HepG2 (cell line): ENCODE measurements around the gene SPTBN4. TPM values are rescaled to one million over a fixed set of nuclear protein-coding genes. Genes with fewer than 3 reads are reported as not detected.
"Not testable (repeated sequence)": the region's sequence is repeated elsewhere in the genome, so short reads cannot be mapped to it uniquely, and the experiment has no call there.

Experiments used
- ATAC-seq: fragments of 200-7000 bp; cut with Tn5 transposase; 3 replicates; pipeline ENCODE4 v1.9.1; 2020; ENCODE audit warnings: mild to moderate bottlenecking, moderate library complexity
- BruUV-seq: library from RNA; stranded (reverse); fragments of 400-500 nt; replicated peaks from 2 replicates; lab custom pipeline; 2021; lab: Mats Ljungman, UMichigan
- CTCF ChIA-PET: fragments of 300-600 bp; formaldehyde crosslinking; extraction: SDS; loops from one replicate; lab custom pipeline; 2021; ENCODE audit warnings: low total read pairs, inconsistent platforms, low intra/inter-chr PET ratio; lab: Yijun Ruan, JAX
- POLR2A ChIA-PET: fragments of 350-600 bp; sonication (Branson Sonifier 250); formaldehyde crosslinking; loops from one replicate; lab custom pipeline; 2020; ENCODE audit warnings: antibody characterized with exemption, inconsistent platforms; lab: Yijun Ruan, JAX
- DNase-seq: peaks from one replicate; pipeline ENCODE4 v3.0.0-alpha.2; 2015; ENCODE audit warnings: low spot score
- FAIRE-seq: peaks from 3 replicates; lab custom pipeline; 2011; peaks lifted over from hg19 to GRCh38; lab: Jason Lieb, UNC
- H2AFZ ChIP-seq: one replicate; pipeline ENCODE4 v1.6.1; 2011; ENCODE audit warnings: low read length, inconsistent platforms
- H3K27ac ChIP-seq: fragments of 300-600 bp; 3 replicates; pipeline ENCODE4 v1.8.0; 2011; ENCODE audit warnings: mixed run types, mild to moderate bottlenecking, mixed read lengths, low read length, inconsistent platforms; ENCODE audit not compliant: insufficient read depth; ENCODE audit errors: extremely low read length
- H3K27me3 ChIP-seq, 2 experiments: fragments of 200-600 bp in 1 of 2; 2 replicates in 1 of 2; 3 replicates in 1 of 2; pipeline versions ENCODE4 v1.6.0 to v1.8.0; 2011; ENCODE audit warnings: low read length in 2 of 2, mild to moderate bottlenecking in 2 of 2, moderate library complexity in 2 of 2, inconsistent platforms in 1 of 2; ENCODE audit not compliant: insufficient read depth in 2 of 2, control insufficient read depth in 1 of 2
- H3K36me3 ChIP-seq, 2 experiments: fragments of 200-600 bp in 1 of 2; replicated peaks in 1 of 2; 2 replicates in 1 of 2; 3 replicates in 1 of 2; pipeline versions ENCODE4 v1.5.1 to v1.8.0; 2011; ENCODE audit warnings: low read length in 2 of 2, inconsistent platforms in 1 of 2; ENCODE audit not compliant: insufficient read depth in 2 of 2, control insufficient read depth in 1 of 2
- H3K4me1 ChIP-seq: 2 replicates; pipeline ENCODE4 v1.5.1; 2012; ENCODE audit warnings: low read length, inconsistent platforms; ENCODE audit not compliant: insufficient read depth
- H3K4me2 ChIP-seq: 2 replicates; pipeline ENCODE4 v1.6.0; 2011; ENCODE audit warnings: low read depth, low read length, inconsistent platforms
- H3K4me3 ChIP-seq, 3 experiments: fragments of 200-600 bp in 1 of 3; sonication (generic), shearing (Covaris generic) in 1 of 3; replicated peaks in 1 of 3; 2 replicates each; pipeline ENCODE4 v1.5.1; 2011 to 2016; ENCODE audit warnings: low read length in 3 of 3, inconsistent platforms in 2 of 3, low read depth in 2 of 3, mild to moderate bottlenecking in 2 of 3, control low read depth in 1 of 3, mixed read lengths in 1 of 3; ENCODE audit not compliant: insufficient read depth in 1 of 3
- H3K79me2 ChIP-seq: one replicate; pipeline ENCODE4 v1.6.1; 2011; ENCODE audit warnings: low read length, inconsistent platforms; ENCODE audit not compliant: insufficient read depth
- H3K9ac ChIP-seq: 2 replicates; pipeline ENCODE4 v1.6.0; 2011; ENCODE audit warnings: mild to moderate bottlenecking, low read depth, low read length, inconsistent platforms; ENCODE audit not compliant: insufficient read depth
- H3K9me3 ChIP-seq: 2 replicates; pipeline ENCODE4 v1.5.1; 2012; ENCODE audit warnings: mild to moderate bottlenecking, low read length
- H4K20me1 ChIP-seq: 2 replicates; pipeline ENCODE4 v1.6.0; 2011; ENCODE audit warnings: inconsistent platforms, mild to moderate bottlenecking, low read length, moderate library complexity; ENCODE audit not compliant: insufficient read depth
- CBFB ChIP-seq: sonication (generic); formaldehyde crosslinking; IDR thresholded peaks from 2 replicates; pipeline ENCODE4 v1.4.0; 2020; ENCODE audit warnings: missing genetic modification reagents
- CSRNP2 ChIP-seq: sonication (generic); formaldehyde crosslinking; conservative IDR thresholded peaks from 2 replicates; pipeline ENCODE4 v1.8.0; 2022; ENCODE audit warnings: low read depth, missing genetic modification reagents
- HHEX ChIP-seq: IDR thresholded peaks from 2 replicates; pipeline ENCODE4 v1.6.1; 2016; ENCODE audit warnings: control low read depth
- MED1 ChIP-seq: sonication (generic); formaldehyde crosslinking; IDR thresholded peaks from 2 replicates; pipeline ENCODE4 v1.4.0; 2020; ENCODE audit warnings: missing genetic modification reagents
- RFXAP ChIP-seq: sonication (generic); formaldehyde crosslinking; IDR thresholded peaks from 2 replicates; pipeline ENCODE4 v1.4.0; 2020; ENCODE audit warnings: missing genetic modification reagents, borderline replicate concordance
- TMF1 ChIP-seq: sonication (generic); formaldehyde crosslinking; IDR thresholded peaks from 2 replicates; pipeline ENCODE4 v1.8.1; 2022; ENCODE audit warnings: low read depth, missing genetic modification reagents
- ZBTB46 ChIP-seq: sonication (generic); formaldehyde crosslinking; IDR thresholded peaks from 2 replicates; pipeline ENCODE4 v1.4.0; 2020; ENCODE audit warnings: mild to moderate bottlenecking, missing genetic modification reagents, borderline replicate concordance
- ZNF44 ChIP-seq: sonication (generic); formaldehyde crosslinking; IDR thresholded peaks from 2 replicates; pipeline ENCODE4 v1.5.1; 2020; ENCODE audit warnings: mild to moderate bottlenecking, missing genetic modification reagents
- WGBS: methylation state at CpG from one replicate; pipeline ENCODE4 v1.1.6; 2017; ENCODE audit warnings: low lambda C conversion rate; 5-methylcytosine and 5-hydroxymethylcytosine counted together
- in situ Hi-C: cut with HindIII; loops from 2 replicates; pipeline ENCODE4 v1.10.0; 2017; ENCODE audit warnings: low pct_unique_long_range_greater_than_20kb; ENCODE audit not compliant: extremely low pct_ligation_motif_present
- intact Hi-C: fragments of 100-400 bp; cut with micrococcal nuclease; formaldehyde crosslinking; loops from one replicate; pipeline ENCODE4 v1.10.0; 2022; ENCODE audit not compliant: unreplicated experiment
- polyA plus RNA-seq, 8 experiments: library from polyadenylated mRNA; depleted of rRNA in 3 of 8; stranded (reverse) in 7 of 8; unstranded in 1 of 8; fragments of >200 nt; fragmentation: Illumina TruSeq in 4 of 8; extraction: Trizol in 4 of 8; gene quantifications; 2 replicates each; pipeline versions ENCODE4 v1.2.1 to v1.2.3, GENCODE V29; 2011 to 2016; ENCODE audit warnings: low read depth in 4 of 8, missing spikeins in 1 of 8, mixed read lengths in 1 of 8; ENCODE audit not compliant: insufficient read depth in 1 of 8
- total RNA-seq, 5 experiments: library from RNA; depleted of rRNA; stranded (reverse); fragments of >200 nt; fragmentation: Illumina TruSeq; extraction: Trizol; gene quantifications; 2 replicates each; pipeline ENCODE4 v1.2.3, GENCODE V29; 2016; ENCODE audit warnings: low read depth in 1 of 5

SPTBN4 gene
- total and polyA plus RNA-seq, 2 of the 13 experiments (the other 11 are each of a cell fraction or from before 2014, with no cell fraction given), result 0.11 TPM

GRCh38 chr19:40543029-40543597 lies 76.3 kb downstream of the SPTBN4 start:
- no peaks in the 10 kb centered on the region for H4K20me1 ChIP-seq
- no peaks in the 10 kb centered on the region for H3K9me3 ChIP-seq
- DNase-seq (no peak), FAIRE-seq (no peak), ATAC-seq (no peak)
- BruUV-seq, result no TSS peak
- TF ChIP-seq CBFB (CRISPR knock-in tag) (no peak), ZBTB46 (CRISPR knock-in tag) (no peak), RFXAP (CRISPR knock-in tag) (no peak), ZNF44 (CRISPR knock-in tag) (no peak), TMF1 (CRISPR knock-in tag) (no peak), CSRNP2 (no peak), MED1 (CRISPR knock-in tag) (no peak), HHEX (CRISPR knock-in tag) (no peak)
- H3K4me2 ChIP-seq, result no peak overlapping the region
- in situ Hi-C loops, result no loop called here
- no peak overlapping the region for H3K27ac ChIP-seq
- no peak overlapping the region for H3K4me3 ChIP-seq
- no peaks in the 10 kb centered on the region for H3K79me2 ChIP-seq
- WGBS, result 17% methylated on average over 6 of the region's 6 CpGs
- no peaks in the 10 kb centered on the region for H3K36me3 ChIP-seq
- ChIA-PET CTCF (interaction anchor here (0.6 kb wide), 1 partner anchor 92 kb away, joined by 3 read pairs; no protein-coding TSS in a partner anchor), POLR2A (no interaction called here)
- no peak overlapping the region for H2AFZ ChIP-seq
- H3K9ac ChIP-seq, result no peak overlapping the region
- intact Hi-C loops, result loop anchor here (10.0 kb wide), 1 partner anchor 92 kb away; no protein-coding TSS in a partner anchor
- H3K27me3 ChIP-seq, result peaks cover 1 to 3% of the 10 kb centered on the region in 2 experiments; a peak in 3 of 5 replicates
- H3K4me1 ChIP-seq, result peaks cover 4% of the 10 kb centered on the region; the same call in 1 of the 2 replicates

GRCh38 chr19:40546153-40546841 lies 79.5 kb downstream of the SPTBN4 start:
- H3K79me2 ChIP-seq, CTCF ChIA-PET, in situ Hi-C loops, H3K36me3 ChIP-seq, BruUV-seq, DNase-seq, H3K4me3 ChIP-seq, FAIRE-seq, POLR2A ChIA-PET, H3K9me3 ChIP-seq, H4K20me1 ChIP-seq, H3K27ac ChIP-seq, H3K9ac ChIP-seq, H3K27me3 ChIP-seq, H3K4me2 ChIP-seq, H2AFZ ChIP-seq, ATAC-seq: not testable (repeated sequence)
- intact Hi-C loops, result loop anchor here (10.0 kb wide), 1 partner anchor 89 kb away; no protein-coding TSS in a partner anchor
- whole genome bisulfite sequencing, result 3% methylated on average over 3 of the region's 3 CpGs
- peaks cover 10% of the 10 kb centered on the region for H3K4me1 ChIP-seq
